Caki2 (cell line): ENCODE results near the gene ZNF235. TPM values are rescaled to one million over a fixed set of nuclear protein-coding genes. Genes with fewer than 3 reads are reported as not detected.
"Not testable (repeated sequence)": the region's sequence is repeated elsewhere in the genome, so short reads cannot be mapped to it uniquely, and the experiment has no call there.

Experiments
- DNase-seq: peaks from one replicate; pipeline ENCODE4 v3.0.0-alpha.2; 2015; ENCODE audit warnings: low read depth
- in situ Hi-C: cut with HindIII; loops from 2 replicates; pipeline ENCODE4 v1.10.0; 2016; ENCODE audit warnings: low sequenced_read_pairs, low pct_unique_long_range_greater_than_20kb, mixed read lengths
- total RNA-seq: library from RNA; depleted of rRNA; stranded (reverse); fragments of >200 nt; shearing (Covaris generic); gene quantifications from 2 replicates; pipeline ENCODE4 v1.2.3, GENCODE V29; 2014; ENCODE audit warnings: low replicate concordance; rRNA removed

The ZNF235 gene
- total RNA-seq, 1 experiment from 2014 or later = 1.3 TPM

GRCh38 chr19:44260695-44261446 is 44.0 kb downstream of the ZNF235 start:
- in situ Hi-C loops = no loop called here
- DNase-seq = no peak

GRCh38 chr19:44260343-44260681 is 44.5 kb downstream of the ZNF235 start:
- in situ Hi-C loops = no loop called here

GRCh38 chr19:44258835-44259413 is 45.9 kb downstream of the ZNF235 start:
- in situ Hi-C loops = no loop called here
- DNase-seq = no peak

More at GRCh38 chr19:44260343-44260681, 44.5 kb downstream of the ZNF235 start:
- DNase-seq = no peak

- no peak for DNase-seq
- in situ Hi-C loops = no loop called here
These were observed 46.7 kb downstream of the ZNF235 start for GRCh38 chr19:44258136-44258535.

GRCh38 chr19:44255705-44256411 is 49.0 kb downstream of the ZNF235 start:
- no peak for DNase-seq
- in situ Hi-C loops = no loop called here

GRCh38 chr19:44254496-44254895 is 50.3 kb downstream of the ZNF235 start:
- DNase-seq = no peak
- in situ Hi-C loops = no loop called here

GRCh38 chr19:44253392-44253791 is 51.4 kb downstream of the ZNF235 start:
- DNase-seq, in situ Hi-C loops: not testable (repeated sequence)

- in situ Hi-C loops, DNase-seq: not testable (repeated sequence)
These were observed 52.5 kb downstream of the ZNF235 start for GRCh38 chr19:44252332-44252731.

GRCh38 chr19:44236384-44236783 is 68.4 kb downstream of the ZNF235 start:
- DNase-seq = no peak
- in situ Hi-C loops = no loop called here

Other genes with a start within 250 kb of the ZNF235 start
- gene ZNF284, start 232.9 kb downstream of the ZNF235 start, total RNA-seq = 0.58 and 1.4 TPM in 2 replicates
- gene ZNF224, start 210.7 kb downstream of the ZNF235 start, total RNA-seq = 7.0 and 10.6 TPM in 2 replicates
- 2.2 and 4.5 TPM in 2 replicates for gene ZNF225, start 191.6 kb downstream of the ZNF235 start, total RNA-seq
- gene ZNF234, start 163.5 kb downstream of the ZNF235 start, total RNA-seq = 3.4 and 5.6 TPM in 2 replicates
- gene ZNF226, start 139.9 kb downstream of the ZNF235 start, total RNA-seq = 15.7 and 45.0 TPM in 2 replicates
- gene ZNF227, start 92.5 kb downstream of the ZNF235 start, total RNA-seq = 8.4 and 27.4 TPM in 2 replicates
- 0.03 TPM in 1 of 2 replicates, not detected in the other for gene ZNF233, start 45.1 kb downstream of the ZNF235 start, total RNA-seq
- gene ZNF112, start 51.7 kb upstream of the ZNF235 start, total RNA-seq = 2.0 and 3.2 TPM in 2 replicates
- 2.3 and 3.6 TPM in 2 replicates for gene ZNF285, start 96.6 kb upstream of the ZNF235 start, total RNA-seq
- 7.3 and 22.4 TPM in 2 replicates for gene ZNF229, start 143.4 kb upstream of the ZNF235 start, total RNA-seq
- 3.4 and 9.6 TPM in 2 replicates for gene ZNF180, start 195.5 kb upstream of the ZNF235 start, total RNA-seq
- not detected in 2 replicates for gene CEACAM20, start 224.7 kb upstream of the ZNF235 start, total RNA-seq